HG03354 (cell line): ENCODE measurements around the gene PRR23A.
"Not testable (repeated sequence)": the region's sequence is repeated elsewhere in the genome, so short reads cannot be mapped to it uniquely, and the experiment has no call there.

Experiments used
- ATAC-seq: cut with Tn5 transposase; IDR thresholded peaks from one replicate; pipeline ENCODE4 v1.9.1; 2021; ENCODE audit warnings: mild to moderate bottlenecking; ENCODE audit not compliant: unreplicated experiment, poor library complexity, severe bottlenecking

The PRR23A gene

GRCh38 chr3:139006051-139006716 is at the start of gene PRR23A:
TSS of gene PRR23A (minus strand) at chr3:139006268. CDS start at chr3:139006268, 0 bp downstream.
- ATAC-seq: no peak

GRCh38 chr3:139052802-139053600 is 46.9 kb upstream of the PRR23A start:
- no peak for ATAC-seq

GRCh38 chr3:139044366-139045210 is 38.5 kb upstream of the PRR23A start, which contains the start of gene PRR23C:
TSS of gene PRR23C (minus strand) at chr3:139044892. CDS start at chr3:139044620, 272 bp downstream.
- ATAC-seq: no peak

- no peak for ATAC-seq
These were observed 37.7 kb upstream of the PRR23A start for GRCh38 chr3:139043554-139044365.

- no peak for ATAC-seq
These were observed 31.4 kb upstream of the PRR23A start for GRCh38 chr3:139037478-139037877.

GRCh38 chr3:139032326-139033002 is 26.4 kb upstream of the PRR23A start:
- no peak for ATAC-seq

- not testable (repeated sequence) for ATAC-seq
These were observed 24.5 kb upstream of the PRR23A start for GRCh38 chr3:139030576-139030975.

GRCh38 chr3:139024968-139025367 is 18.9 kb upstream of the PRR23A start:
- no peak for ATAC-seq

GRCh38 chr3:139020868-139021234 is 14.8 kb upstream of the PRR23A start, which contains the start of gene PRR23B:
TSS of gene PRR23B (minus strand) at chr3:139020926. CDS start at chr3:139020661, 265 bp downstream.
- ATAC-seq: no peak

- no peak for ATAC-seq
These were observed 14.2 kb upstream of the PRR23A start for GRCh38 chr3:139020036-139020867.

GRCh38 chr3:139016430-139017048 is 10.5 kb upstream of the PRR23A start:
- no peak for ATAC-seq

GRCh38 chr3:139005356-139005993 is 593 bp downstream of the PRR23A start:
- no peak for ATAC-seq

GRCh38 chr3:138995706-138996105 is 10.4 kb downstream of the PRR23A start:
- no peak for ATAC-seq

- no peak for ATAC-seq
These were observed 18.9 kb downstream of the PRR23A start for GRCh38 chr3:138987181-138987580.

GRCh38 chr3:138985932-138986331 is 20.1 kb downstream of the PRR23A start:
- no peak for ATAC-seq

GRCh38 chr3:138984816-138985215 is 21.3 kb downstream of the PRR23A start:
- no peak for ATAC-seq

GRCh38 chr3:138976047-138976446 is 30.0 kb downstream of the PRR23A start:
- no peak for ATAC-seq
